Panc1 (cell line): Measurements from ENCODE around the gene SLC39A10.
"Not testable (repeated sequence)": the region's sequence is repeated elsewhere in the genome, so short reads cannot be mapped to it uniquely, and the experiment has no call there.

Experiments
- POLR2AphosphoS5 ChIP-seq: IDR thresholded peaks from 2 replicates; pipeline ENCODE4 v1.6.1; 2012; ENCODE audit warnings: mild to moderate bottlenecking, low read depth, low read length, moderate library complexity
- TF ChIP-seq, protein P1 (sequence below): fragments of 450-650 bp; IDR thresholded peaks from 2 replicates; pipeline ENCODE4 v1.5.1; 2017; ENCODE audit warnings: mild to moderate bottlenecking

DNA sequence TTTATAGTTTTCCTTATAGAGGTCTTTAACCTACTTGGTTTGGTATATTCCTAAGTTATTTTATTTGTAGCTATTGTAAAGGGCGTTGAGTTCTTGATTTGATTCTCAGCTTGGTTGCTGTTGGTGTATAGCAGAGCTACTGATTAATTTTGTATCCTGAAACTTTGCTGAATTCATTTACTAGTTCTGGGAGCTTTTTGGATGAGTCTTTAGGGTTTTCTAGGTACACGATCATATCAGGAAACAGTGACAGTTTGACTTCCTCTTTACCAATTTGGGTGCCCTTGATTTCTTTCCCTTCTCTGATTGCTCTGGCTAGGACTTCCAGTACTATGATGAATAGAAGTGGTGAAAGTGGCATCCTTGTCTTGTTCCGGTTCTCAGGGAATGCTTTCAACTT, 35.5 kb downstream of the SLC39A10 start:
- TF ChIP-seq, protein P1, sequence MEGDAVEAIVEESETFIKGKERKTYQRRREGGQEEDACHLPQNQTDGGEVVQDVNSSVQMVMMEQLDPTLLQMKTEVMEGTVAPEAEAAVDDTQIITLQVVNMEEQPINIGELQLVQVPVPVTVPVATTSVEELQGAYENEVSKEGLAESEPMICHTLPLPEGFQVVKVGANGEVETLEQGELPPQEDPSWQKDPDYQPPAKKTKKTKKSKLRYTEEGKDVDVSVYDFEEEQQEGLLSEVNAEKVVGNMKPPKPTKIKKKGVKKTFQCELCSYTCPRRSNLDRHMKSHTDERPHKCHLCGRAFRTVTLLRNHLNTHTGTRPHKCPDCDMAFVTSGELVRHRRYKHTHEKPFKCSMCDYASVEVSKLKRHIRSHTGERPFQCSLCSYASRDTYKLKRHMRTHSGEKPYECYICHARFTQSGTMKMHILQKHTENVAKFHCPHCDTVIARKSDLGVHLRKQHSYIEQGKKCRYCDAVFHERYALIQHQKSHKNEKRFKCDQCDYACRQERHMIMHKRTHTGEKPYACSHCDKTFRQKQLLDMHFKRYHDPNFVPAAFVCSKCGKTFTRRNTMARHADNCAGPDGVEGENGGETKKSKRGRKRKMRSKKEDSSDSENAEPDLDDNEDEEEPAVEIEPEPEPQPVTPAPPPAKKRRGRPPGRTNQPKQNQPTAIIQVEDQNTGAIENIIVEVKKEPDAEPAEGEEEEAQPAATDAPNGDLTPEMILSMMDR = not testable (repeated sequence)
- not testable (repeated sequence) for TF ChIP-seq POLR2AphosphoS5
